ENCODE results near the gene PHPT1. TPM values are rescaled to one million over a fixed set of nuclear protein-coding genes. Genes with fewer than 3 reads are reported as not detected.

The PHPT1 gene
- total RNA-seq, 1 experiment from 2014 or later: 161 TPM

GRCh38 chr9:136856541-136857141, 7.4 kb downstream of the PHPT1 start:
- TF ChIP-seq, protein P1, sequence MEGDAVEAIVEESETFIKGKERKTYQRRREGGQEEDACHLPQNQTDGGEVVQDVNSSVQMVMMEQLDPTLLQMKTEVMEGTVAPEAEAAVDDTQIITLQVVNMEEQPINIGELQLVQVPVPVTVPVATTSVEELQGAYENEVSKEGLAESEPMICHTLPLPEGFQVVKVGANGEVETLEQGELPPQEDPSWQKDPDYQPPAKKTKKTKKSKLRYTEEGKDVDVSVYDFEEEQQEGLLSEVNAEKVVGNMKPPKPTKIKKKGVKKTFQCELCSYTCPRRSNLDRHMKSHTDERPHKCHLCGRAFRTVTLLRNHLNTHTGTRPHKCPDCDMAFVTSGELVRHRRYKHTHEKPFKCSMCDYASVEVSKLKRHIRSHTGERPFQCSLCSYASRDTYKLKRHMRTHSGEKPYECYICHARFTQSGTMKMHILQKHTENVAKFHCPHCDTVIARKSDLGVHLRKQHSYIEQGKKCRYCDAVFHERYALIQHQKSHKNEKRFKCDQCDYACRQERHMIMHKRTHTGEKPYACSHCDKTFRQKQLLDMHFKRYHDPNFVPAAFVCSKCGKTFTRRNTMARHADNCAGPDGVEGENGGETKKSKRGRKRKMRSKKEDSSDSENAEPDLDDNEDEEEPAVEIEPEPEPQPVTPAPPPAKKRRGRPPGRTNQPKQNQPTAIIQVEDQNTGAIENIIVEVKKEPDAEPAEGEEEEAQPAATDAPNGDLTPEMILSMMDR (conservative IDR thresholded peaks at IDR 0.05): peak; percentile 27; the same call in 1 of the 3 replicates
- no peaks in the 10 kb centered on the region; the same call in none of the 2 replicates for H3K27me3 Mint-ChIP-seq (ENCODE audit: low read depth)
- H3K79me1 ChIP-seq (ENCODE audit: insufficient read depth, low read depth, low read length, poor library complexity, severe bottlenecking): no peaks in the 10 kb centered on the region
- WGBS (ENCODE audit: extremely low coverage, insufficient read length, low lambda C conversion rate): no CpG with 5 or more reads among the region's 14 CpGs
- H3K27ac Mint-ChIP-seq: no peak overlapping the region
- H3K27ac ChIP-seq (ENCODE audit: insufficient read length, low read depth, low read length): no peak overlapping the region
- H3K23me2 ChIP-seq (ENCODE audit: insufficient read length, low read depth, low read length, poor library complexity, severe bottlenecking): no peaks in the 10 kb centered on the region
- H4K91ac ChIP-seq (ENCODE audit: insufficient read length, low read depth, low read length): no peak overlapping the region
- H2BK15ac ChIP-seq (ENCODE audit: low read depth, low read length): no peak overlapping the region
- H2BK20ac ChIP-seq (ENCODE audit: low read depth, low read length, poor library complexity, severe bottlenecking): no peak overlapping the region
- no peak overlapping the region for H3K4ac ChIP-seq (ENCODE audit: low read depth, low read length)
- H2BK120ac ChIP-seq (ENCODE audit: low read depth, low read length, poor library complexity, severe bottlenecking): no peak overlapping the region
- H2BK12ac ChIP-seq (ENCODE audit: insufficient read length, low read depth, low read length): no peak overlapping the region
- H3K4me3 Mint-ChIP-seq: no peak overlapping the region
- no peak overlapping the region for H2AFZ ChIP-seq (ENCODE audit: low read length)
- no peak overlapping the region for H3K56ac ChIP-seq (ENCODE audit: insufficient read length, low read depth, low read length)
- no peaks in the 10 kb centered on the region for H3K27me3 ChIP-seq (ENCODE audit: insufficient read depth, low read length)
- H3K14ac ChIP-seq (ENCODE audit: insufficient read depth, low read length): no peak overlapping the region
- H3K4me2 ChIP-seq (ENCODE audit: insufficient read depth, insufficient read length, low read length): no peak overlapping the region
- no peak overlapping the region for H2AK5ac ChIP-seq (ENCODE audit: insufficient read length, low read length)
- H4K5ac ChIP-seq (ENCODE audit: insufficient read length, low read depth, low read length): no peak overlapping the region
- no peak overlapping the region for H3K23ac ChIP-seq (ENCODE audit: insufficient read length, low read depth, low read length)
- DNase-seq: peak; percentile 31
- H4K20me1 ChIP-seq (ENCODE audit: control insufficient read depth, insufficient read depth, insufficient read length): no peaks in the 10 kb centered on the region
- H3K9me3 Mint-ChIP-seq: no peaks in the 10 kb centered on the region
- no peaks in the 10 kb centered on the region for H3K9me3 ChIP-seq (ENCODE audit: control insufficient read depth, low read depth, low read length)
- no peaks in the 10 kb centered on the region for H3K4me1 ChIP-seq (ENCODE audit: insufficient read depth, low read length)
- H3K36me3 Mint-ChIP-seq (ENCODE audit: insufficient read depth in 1 of 3, low read depth in 3 of 3): peaks cover 0 to 14% (median 4%) of the 10 kb centered on the region in 3 experiments; a peak in 4 of 7 replicates
- no peak overlapping the region for H3T11ph ChIP-seq (ENCODE audit: low read length)
- H3K18ac ChIP-seq (ENCODE audit: insufficient read length, low read depth, low read length): no peak overlapping the region
- H3K4me1 Mint-ChIP-seq: no peaks in the 10 kb centered on the region
- H2BK5ac ChIP-seq (ENCODE audit: insufficient read length, low read length): no peak overlapping the region
- H3K9ac ChIP-seq (ENCODE audit: extremely low read depth, insufficient read length, low read length): no peak overlapping the region
- no peak overlapping the region for H4K8ac ChIP-seq (replicated peaks; ENCODE audit: insufficient read length, low read depth, low read length)
- H3K79me2 ChIP-seq (ENCODE audit: insufficient read depth, low read length): no peaks in the 10 kb centered on the region
